HCT116 (cell line): Measurements from ENCODE around the gene ADAM8. TPM values are rescaled to one million over a fixed set of nuclear protein-coding genes. Genes with fewer than 3 reads are reported as not detected.

Experiments
- ATAC-seq: fragments of 200-7000 bp; cut with Tn5 transposase; 2 replicates; pipeline ENCODE4 v1.9.1; 2020; ENCODE audit warnings: mild to moderate bottlenecking, moderate library complexity
- BruUV-seq: library from RNA; stranded (reverse); fragments of 400-500 nt; replicated peaks from 2 replicates; lab custom pipeline; 2021; lab: Mats Ljungman, UMichigan
- CTCF ChIA-PET: fragments of 300-600 bp; sonication (Branson Sonifier 250); formaldehyde crosslinking; loops from one replicate; lab custom pipeline; 2021; ENCODE audit warnings: antibody characterized with exemption; lab: Charles Lee
- POLR2A ChIA-PET: fragments of 300-600, 350-600 bp; sonication (Branson Sonifier 250); formaldehyde crosslinking; loops from one replicate; lab custom pipeline; 2021; ENCODE audit warnings: antibody characterized with exemption; lab: Charles Lee
- RAD21 ChIA-PET, 2 experiments: fragments of 300-600 bp; sonication (Branson Sonifier 250); formaldehyde crosslinking; loops; one replicate each; lab custom pipeline; 2023; ENCODE audit warnings: low total read pairs in 2 of 2; ENCODE audit not compliant: uncharacterized antibody in 2 of 2, unreplicated experiment in 2 of 2, low non-redundant PET in 1 of 2; lab: Charles Lee
- DNase-seq: peaks from one replicate; pipeline ENCODE4 v3.0.0-alpha.2; 2010; ENCODE audit warnings: low read depth, low spot score
- H2AFZ ChIP-seq: fragments of 200-600 bp; shearing (Covaris generic), sonication (generic); 2 replicates; pipeline ENCODE4 v1.6.1; 2017; ENCODE audit warnings: low read depth, mixed run types, mixed read lengths, antibody characterized with exemption, low read length; ENCODE audit not compliant: poor library complexity, severe bottlenecking
- H3K27ac ChIP-seq: 2 replicates; pipeline ENCODE4 v1.5.1; 2012; ENCODE audit warnings: low read depth, low read length
- H3K27me3 ChIP-seq: fragments of 200-600 bp; sonication (generic); 2 replicates; pipeline ENCODE4 v1.6.1; 2016; ENCODE audit warnings: mixed run types, low read length, mixed read lengths; ENCODE audit not compliant: insufficient read depth
- H3K36me3 ChIP-seq, 2 experiments: fragments of 200-500 bp in 1 of 2; fragments of 200-600 bp in 1 of 2; sonication (Bioruptor generic) in 1 of 2; sonication (generic) in 1 of 2; 2 replicates each; pipeline versions ENCODE4 v1.5.1 to v1.6.1; 2014 to 2016; ENCODE audit warnings: low read length in 2 of 2, inconsistent platforms in 1 of 2, mixed read lengths in 1 of 2, mixed run types in 1 of 2; ENCODE audit not compliant: insufficient read depth in 2 of 2, control insufficient read depth in 1 of 2
- H3K4me1 ChIP-seq, 2 experiments: fragments of 200-600 bp in 1 of 2; sonication (generic) in 1 of 2; 2 replicates each; pipeline versions ENCODE4 v1.5.1 to v1.6.1; 2012 to 2017; ENCODE audit warnings: low read length in 2 of 2, inconsistent platforms in 1 of 2, mild to moderate bottlenecking in 1 of 2, mixed read lengths in 1 of 2, mixed run types in 1 of 2, moderate library complexity in 1 of 2; ENCODE audit not compliant: insufficient read depth in 2 of 2, control insufficient read depth in 1 of 2
- H3K4me2 ChIP-seq: fragments of 200-600 bp; sonication (generic); 2 replicates; pipeline ENCODE4 v1.6.1; 2017; ENCODE audit warnings: mixed run types, low read length, mixed read lengths
- H3K4me3 ChIP-seq, 2 experiments: fragments of 200-600 bp in 1 of 2; sonication (generic) in 1 of 2; replicated peaks in 1 of 2; 2 replicates each; pipeline ENCODE4 v1.5.1; 2011 to 2016; ENCODE audit warnings: low read length in 2 of 2, control low read depth in 1 of 2, low read depth in 1 of 2, mild to moderate bottlenecking in 1 of 2, mixed read lengths in 1 of 2, mixed run types in 1 of 2
- H3K79me2 ChIP-seq: fragments of 200-600 bp; sonication (generic); 2 replicates; pipeline ENCODE4 v1.6.1; 2017; ENCODE audit warnings: mild to moderate bottlenecking, mixed run types, low read length, moderate library complexity, mixed read lengths; ENCODE audit not compliant: insufficient read depth
- H3K9ac ChIP-seq: fragments of 200-600 bp; sonication (generic); 2 replicates; pipeline ENCODE4 v1.6.1; 2016; ENCODE audit warnings: low read length, mixed read lengths
- H3K9me2 ChIP-seq: fragments of 200-600 bp; sonication (generic), shearing (Covaris generic); 2 replicates; pipeline ENCODE4 v1.6.1; 2017; ENCODE audit warnings: mixed run types, mild to moderate bottlenecking, moderate library complexity; ENCODE audit not compliant: insufficient read depth
- H3K9me3 ChIP-seq, 2 experiments: fragments of 200-500 bp in 1 of 2; fragments of 200-600 bp in 1 of 2; sonication (Bioruptor generic) in 1 of 2; sonication (generic) in 1 of 2; 2 replicates each; pipeline ENCODE4 v1.6.1; 2014 to 2017; ENCODE audit warnings: low read length in 2 of 2, mixed read lengths in 2 of 2, inconsistent platforms in 1 of 2, low read depth in 1 of 2, mild to moderate bottlenecking in 1 of 2, mixed run types in 1 of 2, moderate library complexity in 1 of 2; ENCODE audit not compliant: control insufficient read depth in 1 of 2, insufficient read depth in 1 of 2
- H4K20me1 ChIP-seq: fragments of 200-600 bp; sonication (generic), shearing (Covaris generic); 2 replicates; pipeline ENCODE4 v1.6.1; 2017; ENCODE audit warnings: mixed run types, mild to moderate bottlenecking, moderate library complexity; ENCODE audit not compliant: insufficient read depth
- CBX3 ChIP-seq: IDR thresholded peaks from 2 replicates; pipeline ENCODE4 v1.6.1; 2012; ENCODE audit warnings: low read depth
- CEBPB ChIP-seq: IDR thresholded peaks from 2 replicates; pipeline ENCODE4 v1.6.1; 2012; ENCODE audit warnings: low read depth
- ELF1 ChIP-seq: IDR thresholded peaks from 2 replicates; pipeline ENCODE4 v1.6.1; 2012; ENCODE audit warnings: low read depth, borderline replicate concordance
- EZH2 ChIP-seq: fragments of 200-600 bp; sonication (generic); IDR thresholded peaks from 2 replicates; pipeline ENCODE4 v1.6.1; 2017; ENCODE audit warnings: antibody characterized with exemption, mixed run types
- EZH2phosphoT487 ChIP-seq: fragments of 200-600 bp; IDR thresholded peaks from 2 replicates; pipeline ENCODE4 v1.6.1; 2018; ENCODE audit warnings: antibody characterized with exemption, borderline replicate concordance
- FOSL1 ChIP-seq: IDR thresholded peaks from 2 replicates; pipeline ENCODE4 v1.6.1; 2012; ENCODE audit warnings: low read depth
- JUND ChIP-seq: IDR thresholded peaks from 2 replicates; pipeline ENCODE4 v1.6.1; 2012
- POLR2A ChIP-seq: IDR thresholded peaks from 2 replicates; pipeline ENCODE4 v1.7.0; 2011; ENCODE audit warnings: borderline replicate concordance; ENCODE audit not compliant: insufficient read depth, insufficient read length; ENCODE audit errors: extremely low read depth
- POLR2AphosphoS5 ChIP-seq: IDR thresholded peaks from 2 replicates; pipeline ENCODE4 v1.6.1; 2011; ENCODE audit warnings: mild to moderate bottlenecking, low read depth, low read length, moderate library complexity
- SIN3A ChIP-seq: IDR thresholded peaks from 2 replicates; pipeline ENCODE4 v1.6.1; 2012; ENCODE audit warnings: low read depth
- SRF ChIP-seq: IDR thresholded peaks from 2 replicates; pipeline ENCODE4 v1.6.1; 2012; ENCODE audit warnings: low read depth
- TCF7L2 ChIP-seq: IDR thresholded peaks from 2 replicates; pipeline ENCODE4 v1.7.0; 2011; ENCODE audit warnings: borderline replicate concordance, inconsistent platforms; ENCODE audit not compliant: insufficient read depth, insufficient read length; ENCODE audit errors: extremely low read depth
- YY1 ChIP-seq: IDR thresholded peaks from 2 replicates; pipeline ENCODE4 v1.6.1; 2011; ENCODE audit warnings: low read length, low read depth, moderate library complexity, mild to moderate bottlenecking; ENCODE audit not compliant: insufficient replicate concordance; ENCODE audit errors: extremely low read depth
- ZFX ChIP-seq: fragments of 450-650 bp; IDR thresholded peaks from 2 replicates; pipeline ENCODE4 v1.6.1; 2017
- ZNF274 ChIP-seq: fragments of 200-500 bp; sonication (Bioruptor generic); IDR thresholded peaks from 2 replicates; pipeline ENCODE4 v1.6.1; 2014; ENCODE audit warnings: mild to moderate bottlenecking, low read depth, low read length, inconsistent platforms
- intact Hi-C: fragments of 100-400 bp; cut with micrococcal nuclease; formaldehyde crosslinking; loops from 2 replicates; pipeline ENCODE4 v1.10.0; 2022
- total RNA-seq: library from RNA; stranded (reverse); gene quantifications from one replicate; pipeline ENCODE4 v1.2.1, GENCODE V29; 2021; ENCODE audit not compliant: unreplicated experiment
- TF ChIP-seq, protein P1 (sequence below): IDR thresholded peaks from 2 replicates; pipeline ENCODE4 v1.6.1; 2011; ENCODE audit warnings: mild to moderate bottlenecking, low read length, moderate library complexity; ENCODE audit not compliant: insufficient replicate concordance; ENCODE audit errors: extremely low read depth
- TF ChIP-seq, protein P2 (sequence below): IDR thresholded peaks from 2 replicates; pipeline ENCODE4 v1.6.1; 2012; ENCODE audit warnings: low read depth
- TF ChIP-seq, protein P3 (sequence below): IDR thresholded peaks from 2 replicates; pipeline ENCODE4 v1.6.1; 2012
- TF ChIP-seq, protein P4 (sequence below): IDR thresholded peaks from 2 replicates; pipeline ENCODE4 v1.6.1; 2012
- TF ChIP-seq, protein P5 (sequence below), 3 experiments: fragments of 200-600 bp in 1 of 3; sonication (generic) in 1 of 3; IDR thresholded peaks in 2 of 3; conservative IDR thresholded peaks in 1 of 3; 2 replicates each; pipeline ENCODE4 v1.5.1; 2012 to 2017; ENCODE audit warnings: low read depth in 2 of 3, low read length in 2 of 3, antibody characterized with exemption in 1 of 3, borderline replicate concordance in 1 of 3, control low read depth in 1 of 3, mild to moderate bottlenecking in 1 of 3, mixed read lengths in 1 of 3, mixed run types in 1 of 3, moderate library complexity in 1 of 3; ENCODE audit not compliant: insufficient read depth in 1 of 3

Gene ADAM8
- total RNA-seq, 1 experiment from 2014 or later, result 4.1 TPM

DNA sequence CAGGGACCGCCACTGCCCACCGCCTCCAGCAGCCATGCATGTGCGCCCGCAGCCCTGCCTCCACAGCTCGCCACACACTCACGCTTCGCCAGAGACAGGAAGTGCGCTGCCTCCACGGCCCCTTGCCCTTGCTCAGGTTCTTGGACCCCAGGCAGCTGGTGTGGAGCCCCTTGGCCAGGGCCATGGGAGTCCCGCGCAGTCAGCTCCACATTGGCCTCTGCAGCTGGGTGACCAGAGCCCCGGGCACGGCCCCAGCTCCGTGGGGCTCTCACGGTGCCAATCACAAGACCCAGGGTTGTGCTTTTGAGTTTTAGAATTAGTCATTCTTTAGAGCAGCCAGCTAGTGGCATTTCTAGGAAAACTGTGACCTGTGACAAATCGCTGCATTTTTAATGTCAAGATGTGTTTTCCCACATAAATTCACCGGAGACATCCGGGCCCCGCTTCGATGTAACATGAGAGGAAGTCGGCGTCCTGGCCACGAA is 50.9 kb downstream of the ADAM8 start:
- Histone ChIP-seq H3K9me2 (no peaks in the 10 kb centered on the region), H3K9ac (no peak overlapping the region), H3K4me3 (no peak overlapping the region), H3K4me1 (no peaks in the 10 kb centered on the region), H3K36me3 (no peaks in the 10 kb centered on the region), H3K4me2 (no peak overlapping the region), H3K79me2 (no peaks in the 10 kb centered on the region), H2AFZ (no peak overlapping the region), H3K9me3 (no peaks in the 10 kb centered on the region), H4K20me1 (no peaks in the 10 kb centered on the region), H3K27me3 (no peaks in the 10 kb centered on the region), H3K27ac (no peak overlapping the region; the same call in 1 of the 2 replicates)
- ChIA-PET RAD21 (no interaction called here), POLR2A (no interaction called here), CTCF (no interaction called here)
- ATAC-seq (no peak), DNase-seq (no peak)
- intact Hi-C loops, result no loop called here
- no peak for TF ChIP-seq ZNF274
- TF ChIP-seq ELF1, result no peak
- TF ChIP-seq, protein P1, sequence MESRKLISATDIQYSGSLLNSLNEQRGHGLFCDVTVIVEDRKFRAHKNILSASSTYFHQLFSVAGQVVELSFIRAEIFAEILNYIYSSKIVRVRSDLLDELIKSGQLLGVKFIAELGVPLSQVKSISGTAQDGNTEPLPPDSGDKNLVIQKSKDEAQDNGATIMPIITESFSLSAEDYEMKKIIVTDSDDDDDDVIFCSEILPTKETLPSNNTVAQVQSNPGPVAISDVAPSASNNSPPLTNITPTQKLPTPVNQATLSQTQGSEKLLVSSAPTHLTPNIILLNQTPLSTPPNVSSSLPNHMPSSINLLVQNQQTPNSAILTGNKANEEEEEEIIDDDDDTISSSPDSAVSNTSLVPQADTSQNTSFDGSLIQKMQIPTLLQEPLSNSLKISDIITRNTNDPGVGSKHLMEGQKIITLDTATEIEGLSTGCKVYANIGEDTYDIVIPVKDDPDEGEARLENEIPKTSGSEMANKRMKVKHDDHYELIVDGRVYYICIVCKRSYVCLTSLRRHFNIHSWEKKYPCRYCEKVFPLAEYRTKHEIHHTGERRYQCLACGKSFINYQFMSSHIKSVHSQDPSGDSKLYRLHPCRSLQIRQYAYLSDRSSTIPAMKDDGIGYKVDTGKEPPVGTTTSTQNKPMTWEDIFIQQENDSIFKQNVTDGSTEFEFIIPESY, result no peak
- no peak for TF ChIP-seq YY1
- no peak for TF ChIP-seq SRF
- TF ChIP-seq JUND, result no peak
- no peak for TF ChIP-seq POLR2A
- TF ChIP-seq, protein P2, sequence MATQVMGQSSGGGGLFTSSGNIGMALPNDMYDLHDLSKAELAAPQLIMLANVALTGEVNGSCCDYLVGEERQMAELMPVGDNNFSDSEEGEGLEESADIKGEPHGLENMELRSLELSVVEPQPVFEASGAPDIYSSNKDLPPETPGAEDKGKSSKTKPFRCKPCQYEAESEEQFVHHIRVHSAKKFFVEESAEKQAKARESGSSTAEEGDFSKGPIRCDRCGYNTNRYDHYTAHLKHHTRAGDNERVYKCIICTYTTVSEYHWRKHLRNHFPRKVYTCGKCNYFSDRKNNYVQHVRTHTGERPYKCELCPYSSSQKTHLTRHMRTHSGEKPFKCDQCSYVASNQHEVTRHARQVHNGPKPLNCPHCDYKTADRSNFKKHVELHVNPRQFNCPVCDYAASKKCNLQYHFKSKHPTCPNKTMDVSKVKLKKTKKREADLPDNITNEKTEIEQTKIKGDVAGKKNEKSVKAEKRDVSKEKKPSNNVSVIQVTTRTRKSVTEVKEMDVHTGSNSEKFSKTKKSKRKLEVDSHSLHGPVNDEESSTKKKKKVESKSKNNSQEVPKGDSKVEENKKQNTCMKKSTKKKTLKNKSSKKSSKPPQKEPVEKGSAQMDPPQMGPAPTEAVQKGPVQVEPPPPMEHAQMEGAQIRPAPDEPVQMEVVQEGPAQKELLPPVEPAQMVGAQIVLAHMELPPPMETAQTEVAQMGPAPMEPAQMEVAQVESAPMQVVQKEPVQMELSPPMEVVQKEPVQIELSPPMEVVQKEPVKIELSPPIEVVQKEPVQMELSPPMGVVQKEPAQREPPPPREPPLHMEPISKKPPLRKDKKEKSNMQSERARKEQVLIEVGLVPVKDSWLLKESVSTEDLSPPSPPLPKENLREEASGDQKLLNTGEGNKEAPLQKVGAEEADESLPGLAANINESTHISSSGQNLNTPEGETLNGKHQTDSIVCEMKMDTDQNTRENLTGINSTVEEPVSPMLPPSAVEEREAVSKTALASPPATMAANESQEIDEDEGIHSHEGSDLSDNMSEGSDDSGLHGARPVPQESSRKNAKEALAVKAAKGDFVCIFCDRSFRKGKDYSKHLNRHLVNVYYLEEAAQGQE, result no peak
- TF ChIP-seq POLR2AphosphoS5, result no peak
- no peak for TF ChIP-seq FOSL1
- TF ChIP-seq TCF7L2, result no peak
- TF ChIP-seq EZH2phosphoT487, result no peak
- no peak for TF ChIP-seq SIN3A
- no peak for TF ChIP-seq ZFX
- TF ChIP-seq, protein P3, sequence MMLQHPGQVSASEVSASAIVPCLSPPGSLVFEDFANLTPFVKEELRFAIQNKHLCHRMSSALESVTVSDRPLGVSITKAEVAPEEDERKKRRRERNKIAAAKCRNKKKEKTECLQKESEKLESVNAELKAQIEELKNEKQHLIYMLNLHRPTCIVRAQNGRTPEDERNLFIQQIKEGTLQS, result no peak
- no peak for TF ChIP-seq CEBPB
- TF ChIP-seq, protein P4, sequence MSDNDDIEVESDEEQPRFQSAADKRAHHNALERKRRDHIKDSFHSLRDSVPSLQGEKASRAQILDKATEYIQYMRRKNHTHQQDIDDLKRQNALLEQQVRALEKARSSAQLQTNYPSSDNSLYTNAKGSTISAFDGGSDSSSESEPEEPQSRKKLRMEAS, result no peak
- TF ChIP-seq EZH2, result no peak
- TF ChIP-seq, protein P5, sequence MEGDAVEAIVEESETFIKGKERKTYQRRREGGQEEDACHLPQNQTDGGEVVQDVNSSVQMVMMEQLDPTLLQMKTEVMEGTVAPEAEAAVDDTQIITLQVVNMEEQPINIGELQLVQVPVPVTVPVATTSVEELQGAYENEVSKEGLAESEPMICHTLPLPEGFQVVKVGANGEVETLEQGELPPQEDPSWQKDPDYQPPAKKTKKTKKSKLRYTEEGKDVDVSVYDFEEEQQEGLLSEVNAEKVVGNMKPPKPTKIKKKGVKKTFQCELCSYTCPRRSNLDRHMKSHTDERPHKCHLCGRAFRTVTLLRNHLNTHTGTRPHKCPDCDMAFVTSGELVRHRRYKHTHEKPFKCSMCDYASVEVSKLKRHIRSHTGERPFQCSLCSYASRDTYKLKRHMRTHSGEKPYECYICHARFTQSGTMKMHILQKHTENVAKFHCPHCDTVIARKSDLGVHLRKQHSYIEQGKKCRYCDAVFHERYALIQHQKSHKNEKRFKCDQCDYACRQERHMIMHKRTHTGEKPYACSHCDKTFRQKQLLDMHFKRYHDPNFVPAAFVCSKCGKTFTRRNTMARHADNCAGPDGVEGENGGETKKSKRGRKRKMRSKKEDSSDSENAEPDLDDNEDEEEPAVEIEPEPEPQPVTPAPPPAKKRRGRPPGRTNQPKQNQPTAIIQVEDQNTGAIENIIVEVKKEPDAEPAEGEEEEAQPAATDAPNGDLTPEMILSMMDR (IDR thresholded peaks at IDR 0.05 in 2 of 3, conservative IDR thresholded peaks at IDR 0.05 in 1 of 3; ENCODE audit: borderline replicate concordance in 1 of 3, insufficient read depth in 1 of 3, low read depth in 2 of 3, low read length in 2 of 3), result no peak
- TF ChIP-seq CBX3, result no peak
- BruUV-seq, result no TSS peak
